Esophagus (tissue), 2 donors: ENCODE measurements around the gene AANAT. TPM values are rescaled to one million over a fixed set of nuclear protein-coding genes. Genes with fewer than 3 reads are reported as not detected.

ENCODE experiments used
- H3K27ac ChIP-seq, 2 donors: one replicate each; pipeline ENCODE4 v1.5.1; 2013; ENCODE audit warnings: low read depth in 2 of 2, mild to moderate bottlenecking in 2 of 2, inconsistent platforms in 1 of 2, low read length in 1 of 2, moderate library complexity in 1 of 2
- H3K27me3 ChIP-seq, 2 donors: one replicate each; pipeline ENCODE4 v1.6.1; 2013; ENCODE audit warnings: low read length in 2 of 2, control low read depth in 1 of 2, mild to moderate bottlenecking in 1 of 2; ENCODE audit not compliant: insufficient read depth in 2 of 2, control insufficient read depth in 1 of 2
- H3K36me3 ChIP-seq, 2 donors: one replicate each; pipeline ENCODE4 v1.6.1; 2013; ENCODE audit warnings: low read length in 1 of 2; ENCODE audit not compliant: control insufficient read depth in 2 of 2, insufficient read depth in 2 of 2
- H3K4me1 ChIP-seq, 2 donors: one replicate each; pipeline ENCODE4 v1.6.1; 2013; ENCODE audit warnings: low read length in 1 of 2; ENCODE audit not compliant: control insufficient read depth in 2 of 2, insufficient read depth in 2 of 2
- H3K4me3 ChIP-seq, 2 donors: one replicate each; pipeline ENCODE4 v1.5.1; 2013; ENCODE audit warnings: low read length in 2 of 2, mild to moderate bottlenecking in 2 of 2, low read depth in 1 of 2, moderate library complexity in 1 of 2
- H3K9me3 ChIP-seq, 2 donors: one replicate each; pipeline ENCODE4 v1.6.1; 2013; ENCODE audit warnings: mild to moderate bottlenecking in 2 of 2, low read depth in 1 of 2, low read length in 1 of 2, moderate library complexity in 1 of 2; ENCODE audit not compliant: control insufficient read depth in 2 of 2, insufficient read depth in 1 of 2
- WGBS, 2 donors: extraction: QIAGEN DNeasy Blood & Tissue Kit; methylation state at CpG; one replicate each; pipeline ENCODE4 v1.1.7; 2013; 5-methylcytosine and 5-hydroxymethylcytosine counted together
- polyA plus RNA-seq, 2 donors: library from polyadenylated mRNA; stranded (reverse); fragments of 200-250 nt; gene quantifications; one replicate each; pipeline ENCODE4 v1.2.3, GENCODE V29; 2013
- donor health status: healthy with polysubstance abuse.
- donor health status: Bipolar disorder and iron deficiency.

AANAT gene
- polyA plus RNA-seq, 2 donors = not detected

- H3K4me1 ChIP-seq = no peaks in the 10 kb centered on the region
- no peaks in the 10 kb centered on the region for H3K9me3 ChIP-seq
- H3K4me3 ChIP-seq = no peak overlapping the region
- H3K36me3 ChIP-seq = peaks cover 11 to 66% of the 10 kb centered on the region in 2 donors
- 88 to 93% methylated on average over 15 to 18 of the region's 18 CpGs for WGBS, 2 donors
- no peak overlapping the region for H3K27ac ChIP-seq
- H3K27me3 ChIP-seq = no peaks in the 10 kb centered on the region
These were observed 6.2 kb downstream of the AANAT start for GRCh38 chr17:76473541-76473985.

- peaks cover 11 to 72% of the 10 kb centered on the region in 2 donors for H3K36me3 ChIP-seq
- 96 to 98% methylated on average over 11 to 14 of the region's 14 CpGs for WGBS, 2 donors
- no peaks in the 10 kb centered on the region for H3K27me3 ChIP-seq
These were observed 6.8 kb downstream of the AANAT start for GRCh38 chr17:76474238-76474637.

DNA sequence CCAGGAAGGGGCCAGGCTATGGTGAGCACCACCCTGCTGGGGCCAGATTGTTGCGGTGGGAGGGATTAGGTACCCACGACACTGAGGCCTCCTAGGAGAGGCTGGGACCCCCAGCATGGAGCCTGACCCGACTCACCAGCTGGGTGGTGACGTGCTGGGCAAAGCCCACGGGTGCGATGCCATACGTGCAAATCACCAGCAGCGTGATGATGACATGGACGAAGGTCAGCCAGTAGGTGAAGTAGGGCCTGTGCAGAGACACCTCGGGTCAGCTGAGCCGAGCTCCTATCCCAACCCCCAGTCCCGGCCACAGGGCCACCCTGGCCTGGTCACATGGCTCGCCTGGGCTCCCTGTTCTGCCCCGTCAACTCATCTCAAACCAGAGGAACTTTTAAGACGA lies 7.5 kb downstream of the AANAT start:
- Histone ChIP-seq H3K9me3 (no peaks in the 10 kb centered on the region), H3K4me3 (no peak overlapping the region), H3K27me3 (no peaks in the 10 kb centered on the region), H3K27ac (no peak overlapping the region), H3K36me3 (peaks cover 11 to 73% of the 10 kb centered on the region in 2 donors), H3K4me1 (no peaks in the 10 kb centered on the region)
- 93 to 94% methylated on average over 15 of the region's 15 CpGs for WGBS, 2 donors

More at GRCh38 chr17:76474238-76474637, 6.8 kb downstream of the AANAT start:
- H3K27ac ChIP-seq = no peak overlapping the region
- H3K4me3 ChIP-seq = no peak overlapping the region
- no peaks in the 10 kb centered on the region for H3K9me3 ChIP-seq
- no peaks in the 10 kb centered on the region for H3K4me1 ChIP-seq

- H3K36me3 ChIP-seq = peaks cover 8 to 70% of the 10 kb centered on the region in 2 donors
- no peak overlapping the region for H3K27ac ChIP-seq
- no peaks in the 10 kb centered on the region for H3K4me1 ChIP-seq
- WGBS, 2 donors = 96% methylated on average over 6 of the region's 6 CpGs
- H3K27me3 ChIP-seq = no peaks in the 10 kb centered on the region
- no peaks in the 10 kb centered on the region for H3K9me3 ChIP-seq
- no peak overlapping the region for H3K4me3 ChIP-seq
These were observed 7.9 kb downstream of the AANAT start for GRCh38 chr17:76475302-76475701.

- Histone ChIP-seq H3K4me3 (no peak overlapping the region), H3K27ac (no peak overlapping the region), H3K27me3 (no peaks in the 10 kb centered on the region), H3K36me3 (peaks cover 6 to 67% of the 10 kb centered on the region in 2 donors), H3K4me1 (no peaks in the 10 kb centered on the region), H3K9me3 (no peaks in the 10 kb centered on the region)
- WGBS, 2 donors = 94 to 96% methylated on average over 20 of the region's 20 CpGs
These were observed 9.3 kb downstream of the AANAT start for GRCh38 chr17:76476736-76477135.

GRCh38 chr17:76477576-76477975 lies 10.2 kb downstream of the AANAT start:
- H3K9me3 ChIP-seq = no peaks in the 10 kb centered on the region
- H3K27ac ChIP-seq = no peak overlapping the region
- no peaks in the 10 kb centered on the region for H3K4me1 ChIP-seq
- no peak overlapping the region for H3K4me3 ChIP-seq
- 85 to 87% methylated on average over 13 to 15 of the region's 15 CpGs for WGBS, 2 donors
- H3K27me3 ChIP-seq = no peaks in the 10 kb centered on the region
- peaks cover 0 to 58% of the 10 kb centered on the region in 2 donors for H3K36me3 ChIP-seq

DNA sequence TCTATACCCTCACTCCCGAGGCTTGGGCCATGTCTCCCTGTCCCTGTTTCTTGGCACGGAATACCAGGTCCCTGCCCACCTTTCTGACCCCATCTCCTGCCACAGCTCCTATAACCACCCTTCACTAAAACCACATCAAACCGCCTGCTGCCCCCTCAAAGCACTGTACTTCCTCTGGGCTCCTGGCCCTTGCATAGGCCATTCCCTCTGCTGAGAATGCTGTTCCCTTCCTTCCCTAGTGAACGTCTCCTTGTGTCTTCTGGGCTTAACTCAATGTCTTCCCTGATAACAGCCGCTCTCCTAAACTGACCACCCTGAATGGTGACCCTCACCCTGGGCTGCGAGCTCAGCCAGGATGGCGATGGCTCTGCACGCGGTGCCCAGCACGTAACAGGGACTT lies 10.7 kb downstream of the AANAT start:
- Histone ChIP-seq H3K4me3 (no peak overlapping the region), H3K27me3 (no peaks in the 10 kb centered on the region), H3K4me1 (no peaks in the 10 kb centered on the region), H3K36me3 (peaks cover 0 to 53% of the 10 kb centered on the region in 2 donors), H3K27ac (no peak overlapping the region), H3K9me3 (no peaks in the 10 kb centered on the region)
- WGBS, 2 donors = 92 to 93% methylated on average over 10 of the region's 10 CpGs

DNA sequence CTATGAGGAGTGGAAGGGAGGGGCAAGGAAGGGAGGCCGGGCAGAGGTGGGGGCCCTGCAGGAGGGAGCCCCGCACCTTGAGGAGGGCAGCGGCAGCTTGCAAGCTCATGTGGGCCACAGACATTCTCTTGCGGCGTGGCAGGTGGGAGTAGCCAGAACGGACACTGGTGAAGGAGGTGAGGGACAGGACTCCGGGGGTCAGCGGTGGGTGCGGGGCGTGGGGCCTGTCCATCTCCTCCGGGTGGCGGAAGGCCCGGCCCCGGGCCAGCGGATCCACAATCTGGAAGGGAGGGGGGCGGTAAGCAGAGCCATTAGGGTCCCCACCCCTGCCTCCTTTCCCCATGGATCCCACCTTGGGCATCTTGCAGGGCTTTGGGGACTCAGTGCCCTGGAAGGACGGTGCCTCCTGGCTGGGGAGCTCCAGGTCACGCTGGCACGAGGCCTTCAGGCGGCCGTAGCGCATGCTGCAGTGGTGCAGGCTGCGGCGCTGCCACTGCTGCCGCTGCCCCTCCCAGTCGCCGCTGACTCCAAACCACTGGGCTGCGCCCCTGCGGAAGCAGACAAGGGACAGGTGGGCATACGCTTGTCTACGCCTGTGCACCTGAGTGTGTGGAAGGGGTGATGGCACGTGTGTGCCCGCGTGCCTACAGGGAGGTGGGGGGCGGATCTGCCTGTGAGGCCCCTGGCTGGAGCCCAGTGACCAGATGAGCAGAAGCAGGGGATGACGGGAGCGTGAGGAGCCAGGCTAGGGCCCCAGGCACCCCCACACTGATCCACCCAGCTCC lies 11.5 kb downstream of the AANAT start:
- Histone ChIP-seq H3K27ac (no peak overlapping the region), H3K9me3 (no peaks in the 10 kb centered on the region), H3K4me1 (no peaks in the 10 kb centered on the region), H3K4me3 (no peak overlapping the region), H3K36me3 (peaks cover 0 to 45% of the 10 kb centered on the region in 2 donors), H3K27me3 (no peaks in the 10 kb centered on the region)
- WGBS, 2 donors = 90 to 92% methylated on average over 36 to 37 of the region's 37 CpGs

DNA sequence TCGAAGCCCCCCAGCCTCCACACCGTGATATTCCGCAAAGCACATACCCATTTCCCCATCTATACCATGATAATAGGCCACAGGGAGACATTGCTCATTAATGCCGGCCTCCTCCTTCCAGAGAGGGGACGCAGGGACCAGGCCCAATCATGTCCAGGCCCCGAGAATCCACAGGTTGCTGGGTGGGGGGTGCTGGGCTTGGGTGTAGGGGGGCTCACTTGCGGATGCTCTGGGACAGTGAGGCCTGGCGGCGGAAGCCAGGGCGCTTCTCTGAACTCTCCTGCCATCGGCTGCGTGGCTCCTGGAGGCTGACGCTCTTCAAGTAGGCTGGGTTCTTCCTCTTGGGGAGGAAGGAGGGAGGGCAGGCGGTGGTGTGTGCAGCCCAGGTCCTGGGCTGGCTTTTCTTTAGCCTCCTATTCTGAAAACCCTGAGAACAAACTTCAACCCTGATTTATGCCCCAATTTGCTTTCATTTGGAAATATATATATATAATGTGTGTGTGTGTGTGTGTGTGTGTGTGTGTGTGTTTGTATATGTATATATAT lies 12.2 kb downstream of the AANAT start:
- H3K27me3 ChIP-seq = no peaks in the 10 kb centered on the region
- peaks cover 0 to under 1% of the 10 kb centered on the region in 2 donors for H3K4me1 ChIP-seq
- no peak overlapping the region for H3K4me3 ChIP-seq
- WGBS, 2 donors = 87 to 91% methylated on average over 13 to 14 of the region's 14 CpGs
- H3K27ac ChIP-seq = no peak overlapping the region
- H3K36me3 ChIP-seq = peaks cover 0 to 38% of the 10 kb centered on the region in 2 donors
- H3K9me3 ChIP-seq = no peaks in the 10 kb centered on the region
